Uterus (tissue), 4 donors: ENCODE results near the gene LFNG. TPM values are rescaled to one million over a fixed set of nuclear protein-coding genes. Genes with fewer than 3 reads are reported as not detected.

Experiments used
- DNase-seq, 2 donors: peaks; one replicate each; pipeline ENCODE4 v3.0.0-alpha.2; 2019 to 2020
- H3K27ac ChIP-seq, 2 donors: fragments of 200-600 bp; sonication (generic); 1 replicate in 1 of 2; 2 replicates in 1 of 2; pipeline ENCODE4 v1.5.1; 2016 to 2018
- H3K27me3 ChIP-seq, 2 donors: fragments of 200-600 bp; sonication (generic); one replicate each; pipeline ENCODE4 v1.5.1; 2018 to 2019; ENCODE audit warnings: control low read depth in 1 of 2
- H3K36me3 ChIP-seq, 2 donors: fragments of 200-600 bp; sonication (generic); one replicate each; pipeline ENCODE4 v1.5.1; 2019; ENCODE audit warnings: control low read depth in 1 of 2
- H3K4me1 ChIP-seq, 2 donors: fragments of 200-600 bp; sonication (generic); one replicate each; pipeline ENCODE4 v1.5.1; 2018 to 2019; ENCODE audit warnings: control low read depth in 1 of 2
- H3K4me3 ChIP-seq, 2 donors: fragments of 200-600 bp; sonication (generic); 1 replicate in 1 of 2; 2 replicates in 1 of 2; pipeline ENCODE4 v1.5.1; 2018 to 2019; ENCODE audit warnings: mild to moderate bottlenecking in 1 of 2
- H3K9me3 ChIP-seq, 2 donors: fragments of 200-600 bp; sonication (generic); one replicate each; pipeline ENCODE4 v1.5.1; 2019; ENCODE audit warnings: control low read depth in 1 of 2
- CTCF ChIP-seq, 4 experiments: fragments of 200-600 bp in 2 of 4; fragments of 450-650 bp in 2 of 4; sonication (generic) in 2 of 4; IDR thresholded peaks; one replicate each; pipeline ENCODE4 v1.5.1; 2016 to 2019; ENCODE audit warnings: antibody characterized with exemption in 4 of 4, mild to moderate bottlenecking in 2 of 4, moderate library complexity in 1 of 4
- POLR2A ChIP-seq, 2 donors: fragments of 450-650 bp; IDR thresholded peaks; one replicate each; pipeline ENCODE4 v1.6.1; 2016; ENCODE audit warnings: antibody characterized with exemption in 2 of 2, mild to moderate bottlenecking in 1 of 2, moderate library complexity in 1 of 2
- intact Hi-C: fragments of 100-400 bp; cut with DNase I; formaldehyde crosslinking; loops from one replicate; pipeline ENCODE4 v1.15.1; 2023; ENCODE audit warnings: low total_unique reads
- total RNA-seq, 4 donors: library from RNA; depleted of rRNA in 3 of 4; stranded (reverse); fragments of >200 nt in 3 of 4; gene quantifications; one replicate each; pipeline versions ENCODE4 v1.1.0 to v1.2.4, GENCODE V29; 2014 to 2023
- donor health status: DM: yes; HTN: yes; CAD: no.

LFNG gene
- total RNA-seq, 4 donors from 2014 or later: 2.3 to 30.5 (median 26.5) TPM; not detected in 1

- Histone ChIP-seq H3K9me3 (no peaks in the 10 kb centered on the region), H3K27ac (no peak overlapping the region), H3K4me1 (no peaks in the 10 kb centered on the region), H3K27me3 (no peaks in the 10 kb centered on the region), H3K4me3 (no peak overlapping the region), H3K36me3 (no peaks in the 10 kb centered on the region)
- TF ChIP-seq CTCF (IDR thresholded peaks at IDR 0.05) (no peak), POLR2A (IDR thresholded peaks at IDR 0.05) (no peak)
- no peak for DNase-seq
- intact Hi-C loops: no loop called here
These were observed 20.4 kb upstream of the LFNG start for GRCh38 chr7:2499181-2499580.

GRCh38 chr7:2499719-2500430 lies 19.7 kb upstream of the LFNG start:
- Histone ChIP-seq H3K4me1 (no peaks in the 10 kb centered on the region), H3K9me3 (no peaks in the 10 kb centered on the region), H3K27ac (no peak overlapping the region), H3K4me3 (no peak overlapping the region), H3K36me3 (no peaks in the 10 kb centered on the region), H3K27me3 (no peaks in the 10 kb centered on the region)
- intact Hi-C loops: no loop called here
- DNase-seq: no peak
- TF ChIP-seq POLR2A (IDR thresholded peaks at IDR 0.05) (no peak), CTCF (IDR thresholded peaks at IDR 0.05) (no peak)

- TF ChIP-seq CTCF (IDR thresholded peaks at IDR 0.05) (no peak), POLR2A (IDR thresholded peaks at IDR 0.05) (no peak)
- Histone ChIP-seq H3K4me1 (no peaks in the 10 kb centered on the region), H3K9me3 (no peaks in the 10 kb centered on the region), H3K27me3 (no peaks in the 10 kb centered on the region), H3K36me3 (no peaks in the 10 kb centered on the region), H3K27ac (no peak overlapping the region), H3K4me3 (no peak overlapping the region)
- DNase-seq: no peak
- intact Hi-C loops: no loop called here
These were observed 18.9 kb upstream of the LFNG start for GRCh38 chr7:2500701-2501100.

- no peak overlapping the region for H3K4me3 ChIP-seq
- H3K9me3 ChIP-seq: no peaks in the 10 kb centered on the region
- intact Hi-C loops: no loop called here
- H3K27me3 ChIP-seq: no peaks in the 10 kb centered on the region
- TF ChIP-seq CTCF (IDR thresholded peaks at IDR 0.05): no peak
- no peak for TF ChIP-seq POLR2A (IDR thresholded peaks at IDR 0.05)
- no peaks in the 10 kb centered on the region for H3K36me3 ChIP-seq
- H3K4me1 ChIP-seq: no peaks in the 10 kb centered on the region
- H3K27ac ChIP-seq: no peak overlapping the region
- no peak for DNase-seq
These were observed 17.5 kb upstream of the LFNG start for GRCh38 chr7:2501947-2502646.

GRCh38 chr7:2502647-2502966 lies 17.0 kb upstream of the LFNG start:
- H3K27me3 ChIP-seq: no peaks in the 10 kb centered on the region
- no peak overlapping the region for H3K4me3 ChIP-seq
- no peak for DNase-seq
- TF ChIP-seq POLR2A (IDR thresholded peaks at IDR 0.05): no peak
- no peak for TF ChIP-seq CTCF (IDR thresholded peaks at IDR 0.05)
- no peaks in the 10 kb centered on the region for H3K36me3 ChIP-seq
- no peak overlapping the region for H3K27ac ChIP-seq
- intact Hi-C loops: no loop called here
- no peaks in the 10 kb centered on the region for H3K9me3 ChIP-seq
- no peaks in the 10 kb centered on the region for H3K4me1 ChIP-seq
